Keratinocyte (primary cell): Measurements from ENCODE around the gene DNAH17.

Experiments used
- EZH2 ChIP-seq: IDR thresholded peaks from one replicate; pipeline ENCODE4 v1.6.1; 2012; ENCODE audit warnings: inconsistent platforms, mild to moderate bottlenecking, low read length, moderate library complexity
- TF ChIP-seq, protein P1 (sequence below), 3 experiments: IDR thresholded peaks in 1 of 3; conservative IDR thresholded peaks in 1 of 3; optimal IDR thresholded peaks in 1 of 3; 2 replicates in 2 of 3; 3 replicates in 1 of 3; pipeline versions ENCODE3 to v1.5.1; 2011; ENCODE audit warnings: low read length in 3 of 3, mild to moderate bottlenecking in 3 of 3, moderate library complexity in 2 of 3, control low read depth in 1 of 3, inconsistent platforms in 1 of 3; ENCODE audit not compliant: insufficient read depth in 2 of 3; ENCODE audit errors: extremely low read depth in 1 of 3

DNA sequence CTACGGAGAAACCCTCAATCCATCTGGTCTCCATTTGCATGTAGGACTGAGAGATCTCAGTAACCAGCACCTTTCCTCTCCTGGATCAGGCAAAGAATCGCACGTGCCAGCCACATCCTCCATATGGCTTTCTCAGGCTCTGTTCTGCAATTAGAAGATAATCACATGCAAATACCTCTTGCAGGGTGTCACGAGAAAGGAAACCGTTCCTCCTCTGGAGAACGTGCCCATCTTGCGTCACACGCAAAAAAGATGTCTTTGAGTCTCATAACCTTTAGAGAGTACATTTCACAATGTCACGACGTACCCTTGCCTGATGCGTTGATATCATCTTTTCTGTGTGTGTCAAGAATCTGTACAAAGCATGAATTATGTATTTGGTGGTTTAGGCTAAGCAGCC lies 36.2 kb upstream of the DNAH17 start:
- TF ChIP-seq, protein P1, sequence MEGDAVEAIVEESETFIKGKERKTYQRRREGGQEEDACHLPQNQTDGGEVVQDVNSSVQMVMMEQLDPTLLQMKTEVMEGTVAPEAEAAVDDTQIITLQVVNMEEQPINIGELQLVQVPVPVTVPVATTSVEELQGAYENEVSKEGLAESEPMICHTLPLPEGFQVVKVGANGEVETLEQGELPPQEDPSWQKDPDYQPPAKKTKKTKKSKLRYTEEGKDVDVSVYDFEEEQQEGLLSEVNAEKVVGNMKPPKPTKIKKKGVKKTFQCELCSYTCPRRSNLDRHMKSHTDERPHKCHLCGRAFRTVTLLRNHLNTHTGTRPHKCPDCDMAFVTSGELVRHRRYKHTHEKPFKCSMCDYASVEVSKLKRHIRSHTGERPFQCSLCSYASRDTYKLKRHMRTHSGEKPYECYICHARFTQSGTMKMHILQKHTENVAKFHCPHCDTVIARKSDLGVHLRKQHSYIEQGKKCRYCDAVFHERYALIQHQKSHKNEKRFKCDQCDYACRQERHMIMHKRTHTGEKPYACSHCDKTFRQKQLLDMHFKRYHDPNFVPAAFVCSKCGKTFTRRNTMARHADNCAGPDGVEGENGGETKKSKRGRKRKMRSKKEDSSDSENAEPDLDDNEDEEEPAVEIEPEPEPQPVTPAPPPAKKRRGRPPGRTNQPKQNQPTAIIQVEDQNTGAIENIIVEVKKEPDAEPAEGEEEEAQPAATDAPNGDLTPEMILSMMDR (optimal IDR thresholded peaks at IDR 0.05 in 1 of 3, IDR thresholded peaks at IDR 0.05 in 1 of 3, conservative IDR thresholded peaks at IDR 0.05 in 1 of 3; ENCODE audit: extremely low read depth in 1 of 3, insufficient read depth in 2 of 3, low read length in 3 of 3): no peak
- TF ChIP-seq EZH2: no peak
